ENCODE data around the gene GJB4.
"Not testable (repeated sequence)": the region's sequence is repeated elsewhere in the genome, so short reads cannot be mapped to it uniquely, and the experiment has no call there.

The GJB4 gene

GRCh38 chr1:34768856-34769255, 9.3 kb downstream of the GJB4 start:
- Histone ChIP-seq H3K27ac (no peak overlapping the region), H3K4me1 (ENCODE audit: low read depth, poor library complexity, severe bottlenecking) (no peaks in the 10 kb centered on the region), H3K9ac (no peak overlapping the region), H3K36me3 (ENCODE audit: insufficient read depth) (no peaks in the 10 kb centered on the region), H3K4me3 (IDR thresholded peaks at IDR 0.05; ENCODE audit: insufficient read depth, low read depth, low read length) (no peak overlapping the region), H2AFZ (ENCODE audit: low read depth) (no peak overlapping the region), H3K4me2 (no peak overlapping the region), H4K20me1 (ENCODE audit: insufficient read depth) (no peaks in the 10 kb centered on the region), H3K79me2 (ENCODE audit: insufficient read depth, low read depth) (no peaks in the 10 kb centered on the region), H3K27me3 (ENCODE audit: insufficient read depth, low read depth) (no peaks in the 10 kb centered on the region)
- TF ChIP-seq, protein P1, sequence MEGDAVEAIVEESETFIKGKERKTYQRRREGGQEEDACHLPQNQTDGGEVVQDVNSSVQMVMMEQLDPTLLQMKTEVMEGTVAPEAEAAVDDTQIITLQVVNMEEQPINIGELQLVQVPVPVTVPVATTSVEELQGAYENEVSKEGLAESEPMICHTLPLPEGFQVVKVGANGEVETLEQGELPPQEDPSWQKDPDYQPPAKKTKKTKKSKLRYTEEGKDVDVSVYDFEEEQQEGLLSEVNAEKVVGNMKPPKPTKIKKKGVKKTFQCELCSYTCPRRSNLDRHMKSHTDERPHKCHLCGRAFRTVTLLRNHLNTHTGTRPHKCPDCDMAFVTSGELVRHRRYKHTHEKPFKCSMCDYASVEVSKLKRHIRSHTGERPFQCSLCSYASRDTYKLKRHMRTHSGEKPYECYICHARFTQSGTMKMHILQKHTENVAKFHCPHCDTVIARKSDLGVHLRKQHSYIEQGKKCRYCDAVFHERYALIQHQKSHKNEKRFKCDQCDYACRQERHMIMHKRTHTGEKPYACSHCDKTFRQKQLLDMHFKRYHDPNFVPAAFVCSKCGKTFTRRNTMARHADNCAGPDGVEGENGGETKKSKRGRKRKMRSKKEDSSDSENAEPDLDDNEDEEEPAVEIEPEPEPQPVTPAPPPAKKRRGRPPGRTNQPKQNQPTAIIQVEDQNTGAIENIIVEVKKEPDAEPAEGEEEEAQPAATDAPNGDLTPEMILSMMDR (conservative IDR thresholded peaks at IDR 0.05; ENCODE audit: low read depth, low read length), result no peak

DNA sequence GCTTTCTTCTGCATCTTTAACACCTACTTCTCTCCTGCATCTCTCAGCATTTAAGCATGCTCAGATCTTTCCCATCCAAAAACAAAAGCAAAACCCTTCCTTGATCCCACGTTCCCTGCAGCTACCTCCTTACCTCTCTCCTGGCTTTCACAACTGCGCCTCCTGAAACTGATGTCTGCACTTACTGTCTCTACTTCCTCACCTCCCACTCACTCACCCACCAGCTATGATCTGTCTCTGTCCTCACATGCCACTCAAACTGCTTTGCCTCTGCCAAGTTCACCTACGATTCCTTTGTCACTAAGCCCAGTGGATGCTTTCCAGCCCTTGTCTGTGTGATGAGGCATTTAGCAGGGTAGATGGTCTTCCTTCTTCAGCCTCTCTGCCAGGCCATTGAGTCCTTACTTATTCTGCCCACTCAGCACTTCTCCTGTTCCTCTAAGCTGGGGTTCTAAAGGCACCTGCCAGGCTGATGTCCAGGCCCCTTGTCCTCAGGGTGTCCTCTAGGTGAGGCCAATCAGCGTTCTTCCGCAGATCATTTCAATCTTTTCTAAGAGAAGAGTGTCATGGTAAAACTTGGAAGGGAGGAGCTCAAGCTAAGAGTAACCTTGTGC, 11.5 kb downstream of the GJB4 start:
- Histone ChIP-seq H3K4me2 (no peak overlapping the region), H3K79me2 (ENCODE audit: insufficient read depth, low read depth) (no peaks in the 10 kb centered on the region), H4K20me1 (ENCODE audit: insufficient read depth) (no peaks in the 10 kb centered on the region), H3K4me1 (ENCODE audit: low read depth, poor library complexity, severe bottlenecking) (no peaks in the 10 kb centered on the region), H2AFZ (ENCODE audit: low read depth) (no peak overlapping the region), H3K27ac (no peak overlapping the region), H3K4me3 (IDR thresholded peaks at IDR 0.05; ENCODE audit: insufficient read depth, low read depth, low read length) (no peak overlapping the region), H3K9ac (no peak overlapping the region), H3K27me3 (ENCODE audit: insufficient read depth, low read depth) (no peaks in the 10 kb centered on the region), H3K36me3 (ENCODE audit: insufficient read depth) (no peaks in the 10 kb centered on the region)
- TF ChIP-seq, protein P1 (conservative IDR thresholded peaks at IDR 0.05; ENCODE audit: low read depth, low read length), result no peak

GRCh38 chr1:34771573-34772371, 12.2 kb downstream of the GJB4 start:
- Histone ChIP-seq H3K4me1 (ENCODE audit: low read depth, poor library complexity, severe bottlenecking) (no peaks in the 10 kb centered on the region), H3K4me3 (IDR thresholded peaks at IDR 0.05; ENCODE audit: insufficient read depth, low read depth, low read length) (no peak overlapping the region), H4K20me1 (ENCODE audit: insufficient read depth) (no peaks in the 10 kb centered on the region), H2AFZ (ENCODE audit: low read depth) (no peak overlapping the region), H3K27ac (no peak overlapping the region), H3K9ac (no peak overlapping the region), H3K79me2 (ENCODE audit: insufficient read depth, low read depth) (no peaks in the 10 kb centered on the region), H3K27me3 (ENCODE audit: insufficient read depth, low read depth) (no peaks in the 10 kb centered on the region), H3K4me2 (no peak overlapping the region), H3K36me3 (ENCODE audit: insufficient read depth) (no peaks in the 10 kb centered on the region)
- TF ChIP-seq, protein P1 (conservative IDR thresholded peaks at IDR 0.05; ENCODE audit: low read depth, low read length), result no peak

GRCh38 chr1:34773114-34773513, 13.6 kb downstream of the GJB4 start:
- H3K36me3 ChIP-seq (ENCODE audit: insufficient read depth); H4K20me1 ChIP-seq (ENCODE audit: insufficient read depth); H3K4me3 ChIP-seq (IDR thresholded peaks at IDR 0.05; ENCODE audit: insufficient read depth, low read depth, low read length); H3K4me1 ChIP-seq (ENCODE audit: low read depth, poor library complexity, severe bottlenecking); H3K27me3 ChIP-seq (ENCODE audit: insufficient read depth, low read depth); H2AFZ ChIP-seq (ENCODE audit: low read depth); H3K4me2 ChIP-seq; H3K27ac ChIP-seq; H3K9ac ChIP-seq; H3K79me2 ChIP-seq (ENCODE audit: insufficient read depth, low read depth): not testable (repeated sequence)

GRCh38 chr1:34774957-34775356, 15.4 kb downstream of the GJB4 start:
- H3K27me3 ChIP-seq (ENCODE audit: insufficient read depth, low read depth), result no peaks in the 10 kb centered on the region
- H3K79me2 ChIP-seq (ENCODE audit: insufficient read depth, low read depth), result no peaks in the 10 kb centered on the region
- TF ChIP-seq, protein P1 (conservative IDR thresholded peaks at IDR 0.05; ENCODE audit: low read depth, low read length), result no peak

More at GRCh38 chr1:34774957-34775356, 15.4 kb downstream of the GJB4 start:
- H3K4me3 ChIP-seq (IDR thresholded peaks at IDR 0.05; ENCODE audit: insufficient read depth, low read depth, low read length), result no peak overlapping the region
- no peak overlapping the region for H2AFZ ChIP-seq (ENCODE audit: low read depth)
- no peaks in the 10 kb centered on the region for H3K36me3 ChIP-seq (ENCODE audit: insufficient read depth)
- H3K4me1 ChIP-seq (ENCODE audit: low read depth, poor library complexity, severe bottlenecking), result no peaks in the 10 kb centered on the region
- H4K20me1 ChIP-seq (ENCODE audit: insufficient read depth), result no peaks in the 10 kb centered on the region
- H3K4me2 ChIP-seq, result no peak overlapping the region
- no peak overlapping the region for H3K9ac ChIP-seq
- H3K27ac ChIP-seq, result no peak overlapping the region

All from KMS-11 (cell line).